Esophagus mucosa (tissue), 1 donor: ENCODE data around the gene RHOBTB3. TPM values are rescaled to one million over a fixed set of nuclear protein-coding genes. Genes with fewer than 3 reads are reported as not detected.
A peak's percentile ranks its signal among the peaks of the same experiment; 100 is the strongest.

ENCODE experiments used
- ATAC-seq: fragments of 200-7000 bp; cut with Tn5 transposase; one replicate; pipeline ENCODE4 v1.9.1; 2020
- total RNA-seq: library from RNA; stranded (reverse); gene quantifications from one replicate; pipeline ENCODE4 v1.2.4, GENCODE V29; 2023
- donor health status: DM: yes; HTN: yes; CAD: no.

The RHOBTB3 gene
- total RNA-seq, 1 donor from 2014 or later: 3.6 TPM

DNA sequence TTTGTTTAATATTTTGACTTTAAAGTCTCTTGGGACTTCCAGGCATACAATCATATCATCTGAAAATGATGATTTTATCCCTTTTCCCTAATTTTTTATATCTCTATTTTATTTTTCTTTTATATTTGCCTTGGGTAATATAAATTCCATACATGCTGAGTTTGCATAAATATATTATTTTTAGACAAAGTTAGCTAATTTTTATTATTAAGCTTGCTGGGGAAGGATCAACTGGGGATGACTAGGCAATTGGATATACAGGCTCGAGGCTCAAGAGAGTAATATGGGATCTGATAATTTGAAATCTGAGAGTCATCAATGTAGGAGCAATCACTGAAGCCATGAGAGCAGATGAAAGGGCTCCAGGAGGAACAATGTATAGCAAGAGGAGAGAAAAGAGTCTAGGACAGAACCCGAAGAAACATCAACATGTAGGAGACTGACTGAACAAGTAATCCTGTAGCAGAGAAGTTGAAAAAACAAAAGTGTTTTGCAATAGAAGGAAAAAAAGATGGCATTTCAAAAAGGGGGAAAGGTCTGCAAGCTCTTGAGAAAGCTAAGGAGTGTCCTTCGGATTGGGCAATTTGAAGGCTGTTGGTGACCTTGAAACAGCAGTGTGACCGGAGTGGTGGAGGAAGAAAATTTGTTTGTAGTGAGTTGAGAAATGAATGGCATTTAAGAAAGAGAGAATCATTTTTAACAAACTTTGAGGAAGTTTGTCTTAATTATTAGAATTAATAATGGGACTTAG is 17.0 kb upstream of the RHOBTB3 start:
- no peak for ATAC-seq

DNA sequence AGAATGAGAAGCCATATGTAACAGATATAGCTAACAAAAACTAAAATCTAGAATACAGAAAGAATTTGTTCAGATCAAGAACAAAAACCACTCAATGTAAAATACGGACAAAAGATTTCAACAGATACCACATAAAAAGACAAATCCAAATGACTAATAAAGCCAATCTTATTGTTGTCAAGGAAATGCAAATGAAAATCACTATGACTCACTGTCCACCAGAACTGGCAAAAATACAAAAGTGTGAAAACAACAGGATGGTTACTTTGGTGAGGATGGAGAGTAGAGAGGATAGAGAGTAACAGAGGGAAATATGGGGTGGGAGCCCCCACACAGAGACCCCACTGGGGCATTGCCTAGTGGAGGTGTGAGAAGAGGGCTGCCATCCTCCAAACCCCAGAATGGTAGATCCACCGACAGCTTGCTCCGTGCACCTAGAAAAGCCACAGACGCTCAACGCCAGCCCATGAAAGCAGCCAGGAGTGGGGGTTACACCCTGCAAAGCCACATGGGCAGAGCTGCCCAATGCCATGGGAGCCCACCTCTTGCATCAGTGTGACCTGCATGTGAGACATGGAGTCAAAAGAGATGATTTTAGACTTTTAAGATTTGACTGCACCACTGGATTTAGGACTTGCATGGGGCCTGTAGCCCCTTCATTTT is 15.2 kb upstream of the RHOBTB3 start:
- ATAC-seq: no peak

- ATAC-seq: no peak
These were observed 13.7 kb upstream of the RHOBTB3 start for GRCh38 chr5:95717439-95717838.

GRCh38 chr5:95718203-95718602 is 12.9 kb upstream of the RHOBTB3 start:
- no peak for ATAC-seq

GRCh38 chr5:95718738-95719137 is 12.4 kb upstream of the RHOBTB3 start:
- ATAC-seq: no peak

DNA sequence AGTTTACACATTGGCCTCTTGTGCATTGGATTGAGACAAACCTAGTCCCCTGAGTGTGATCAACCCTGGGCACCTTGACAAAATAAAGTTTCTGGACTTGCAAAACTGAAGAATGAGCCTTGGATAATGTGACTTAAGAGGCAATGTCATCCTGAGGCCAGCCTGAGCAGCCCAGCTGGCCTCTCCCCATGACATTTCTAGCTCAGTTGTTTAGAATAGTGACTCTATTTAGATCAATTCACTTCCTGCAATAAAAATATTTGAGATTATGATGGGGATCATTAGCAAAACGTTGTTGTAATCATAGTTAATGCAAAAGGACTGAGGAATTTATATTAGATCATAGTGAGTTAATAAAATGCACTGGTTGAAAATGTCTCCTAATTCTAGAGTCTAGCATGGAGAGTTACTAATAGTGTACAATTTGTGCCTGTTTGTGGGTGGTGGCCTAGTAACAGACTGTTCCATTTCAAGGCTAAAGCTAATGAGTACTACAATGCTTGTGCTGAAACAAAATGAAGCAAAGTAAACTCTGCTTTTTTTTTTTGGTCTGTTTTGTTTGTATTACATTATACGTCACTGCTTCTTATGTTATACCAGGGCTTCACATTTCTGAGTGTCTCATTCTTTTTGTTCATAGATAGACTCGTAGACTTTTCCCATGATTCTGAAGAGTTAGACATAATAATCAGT is 10.9 kb upstream of the RHOBTB3 start:
- ATAC-seq: no peak

- ATAC-seq: no peak
These were observed 9.4 kb upstream of the RHOBTB3 start for GRCh38 chr5:95721582-95722295.

DNA sequence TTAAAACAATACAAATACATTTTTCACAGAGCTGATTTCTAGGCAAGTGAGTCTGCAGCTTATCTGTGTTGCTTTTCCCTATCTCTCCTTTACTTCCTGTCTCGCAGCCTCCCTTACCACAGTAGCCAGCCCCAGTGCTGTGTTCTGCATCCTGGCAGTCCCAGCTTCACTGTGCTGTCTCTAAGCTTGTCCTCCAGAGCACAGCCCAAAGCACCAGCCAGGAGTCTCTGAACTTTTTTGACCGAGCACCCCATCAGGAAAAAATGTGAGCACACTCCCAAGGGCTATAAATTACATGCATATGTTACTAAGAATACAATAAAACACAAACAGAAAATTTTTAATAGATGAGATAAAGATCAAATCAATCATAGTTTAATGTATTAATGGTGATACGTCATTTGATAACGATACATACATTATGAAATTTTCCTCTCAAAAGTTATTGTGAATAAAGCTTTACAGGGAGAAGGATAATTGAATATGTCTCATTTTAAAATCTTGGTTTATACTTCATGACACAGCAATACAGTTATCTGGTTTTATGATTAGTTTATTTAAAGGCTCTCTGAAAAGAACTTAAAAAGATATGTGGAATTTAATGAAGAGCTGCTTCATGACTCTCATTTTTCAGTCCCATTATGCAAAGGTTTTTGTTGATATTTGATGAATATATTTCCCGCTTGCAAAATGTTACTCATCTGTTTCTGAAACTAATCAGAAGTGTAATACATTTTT is 7.3 kb upstream of the RHOBTB3 start:
- ATAC-seq: no peak

- ATAC-seq: no peak
These were observed 5.9 kb upstream of the RHOBTB3 start for GRCh38 chr5:95725071-95725820.

- no peak for ATAC-seq
These were observed 5.0 kb upstream of the RHOBTB3 start for GRCh38 chr5:95725937-95726810.

- ATAC-seq: no peak
These were observed 4.0 kb upstream of the RHOBTB3 start for GRCh38 chr5:95726811-95727763.

DNA sequence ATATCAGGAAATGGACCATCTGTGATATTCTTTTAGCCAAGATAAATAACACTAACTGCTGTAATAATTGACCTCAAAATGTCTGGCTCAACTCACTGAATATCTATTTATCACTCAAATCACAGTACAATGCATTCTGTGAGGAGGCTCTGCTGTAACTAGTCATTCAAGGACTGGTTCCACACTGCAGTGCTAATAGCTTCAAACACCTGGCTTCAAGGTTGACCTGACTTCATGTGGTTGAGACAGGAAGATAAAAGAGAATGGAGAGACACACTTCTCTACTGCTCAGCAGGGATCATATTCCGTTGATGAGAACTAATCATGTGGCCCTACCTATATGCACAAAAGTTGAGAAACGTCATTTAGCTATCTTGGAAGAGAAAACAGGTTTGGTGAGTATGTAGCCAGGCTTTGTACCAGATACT is 3.4 kb upstream of the RHOBTB3 start:
- peak; percentile 67 for ATAC-seq

GRCh38 chr5:95728494-95729114 is 2.5 kb upstream of the RHOBTB3 start:
- ATAC-seq: no peak

- ATAC-seq: no peak
These were observed 1.8 kb upstream of the RHOBTB3 start for GRCh38 chr5:95729115-95730010.

- no peak for ATAC-seq
These were observed 980 bp upstream of the RHOBTB3 start for GRCh38 chr5:95730011-95730700.

DNA sequence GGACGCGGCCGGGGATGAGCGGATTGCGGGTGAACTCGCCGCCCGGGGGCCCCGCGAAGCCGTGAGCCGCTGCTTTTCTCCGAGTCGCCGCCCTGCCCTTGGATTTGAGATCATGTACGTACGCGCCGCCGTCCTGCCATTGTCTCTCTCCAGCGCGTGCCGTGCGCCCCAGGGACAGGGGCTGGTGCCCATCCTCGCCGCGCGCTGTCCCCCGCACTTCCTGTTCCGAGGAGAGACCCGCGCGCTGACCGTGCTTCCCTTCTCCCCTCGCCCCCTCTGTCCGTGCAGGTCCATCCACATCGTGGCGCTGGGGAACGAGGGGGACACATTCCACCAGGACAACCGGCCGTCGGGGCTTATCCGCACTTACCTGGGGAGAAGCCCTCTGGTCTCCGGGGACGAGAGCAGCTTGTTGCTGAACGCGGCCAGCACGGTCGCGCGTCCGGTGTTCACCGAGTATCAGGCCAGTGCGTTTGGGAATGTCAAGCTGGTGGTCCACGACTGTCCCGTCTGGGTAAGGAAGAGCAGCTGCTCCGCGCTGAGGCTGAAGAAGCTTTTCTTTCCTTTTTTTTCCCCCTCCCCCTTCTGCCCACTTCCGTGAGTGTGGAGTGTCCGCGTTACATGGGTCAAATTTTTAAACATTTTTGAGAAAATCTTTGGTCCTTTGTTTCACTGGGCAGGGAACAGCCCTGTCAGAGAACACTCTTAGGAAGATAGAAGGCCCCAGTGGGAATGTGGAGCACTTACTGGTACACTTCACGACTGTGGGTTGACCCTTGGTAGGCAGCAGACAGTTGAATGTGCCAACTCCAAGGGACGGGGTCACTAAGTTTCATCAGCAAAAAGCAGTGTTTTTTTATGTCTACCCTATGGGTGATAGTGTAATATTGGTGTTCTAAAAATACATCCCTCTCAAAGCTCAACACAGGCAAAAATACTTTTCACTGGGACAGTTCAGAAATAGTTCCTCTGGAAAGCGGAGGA is 727 bp downstream of the RHOBTB3 start:
- ATAC-seq: peak; percentile 54
